ENCODE measurements around the gene SEL1L3. TPM values are rescaled to one million over a fixed set of nuclear protein-coding genes. Genes with fewer than 3 reads are reported as not detected.
"Not testable (repeated sequence)": the region's sequence is repeated elsewhere in the genome, so short reads cannot be mapped to it uniquely, and the experiment has no call there.

The SEL1L3 gene
- total and polyA plus RNA-seq, 4 donors = 3.3 to 13.1 (median 5.7) TPM

DNA sequence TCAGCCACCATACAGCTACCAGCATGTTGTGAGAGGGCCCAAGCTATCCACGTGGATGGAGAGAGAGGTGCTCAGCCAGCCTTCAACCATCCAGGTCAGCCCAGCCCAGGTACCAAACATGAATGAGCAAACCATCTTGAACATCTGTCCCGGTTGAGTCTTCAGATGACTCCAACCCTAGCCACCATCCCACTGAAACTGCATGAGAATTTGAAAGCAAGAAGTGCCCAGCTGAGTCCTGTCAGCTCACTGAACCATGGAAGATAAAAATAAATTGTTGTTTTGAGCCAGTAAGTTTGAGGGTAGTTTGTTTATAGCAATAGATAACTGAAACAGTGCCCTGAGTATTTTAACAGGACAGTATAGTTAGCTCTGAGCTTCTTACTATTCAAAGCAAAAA lies 7.3 kb upstream of the SEL1L3 start:
- TF ChIP-seq RXRA (IDR thresholded peaks at IDR 0.05) = no peak
- no peak for TF ChIP-seq GABPA (IDR thresholded peaks at IDR 0.05 in 1 of 2, conservative IDR thresholded peaks at IDR 0.05 in 1 of 2)
- TF ChIP-seq TAF1 (conservative IDR thresholded peaks at IDR 0.05) = no peak
- TF ChIP-seq, protein P1, sequence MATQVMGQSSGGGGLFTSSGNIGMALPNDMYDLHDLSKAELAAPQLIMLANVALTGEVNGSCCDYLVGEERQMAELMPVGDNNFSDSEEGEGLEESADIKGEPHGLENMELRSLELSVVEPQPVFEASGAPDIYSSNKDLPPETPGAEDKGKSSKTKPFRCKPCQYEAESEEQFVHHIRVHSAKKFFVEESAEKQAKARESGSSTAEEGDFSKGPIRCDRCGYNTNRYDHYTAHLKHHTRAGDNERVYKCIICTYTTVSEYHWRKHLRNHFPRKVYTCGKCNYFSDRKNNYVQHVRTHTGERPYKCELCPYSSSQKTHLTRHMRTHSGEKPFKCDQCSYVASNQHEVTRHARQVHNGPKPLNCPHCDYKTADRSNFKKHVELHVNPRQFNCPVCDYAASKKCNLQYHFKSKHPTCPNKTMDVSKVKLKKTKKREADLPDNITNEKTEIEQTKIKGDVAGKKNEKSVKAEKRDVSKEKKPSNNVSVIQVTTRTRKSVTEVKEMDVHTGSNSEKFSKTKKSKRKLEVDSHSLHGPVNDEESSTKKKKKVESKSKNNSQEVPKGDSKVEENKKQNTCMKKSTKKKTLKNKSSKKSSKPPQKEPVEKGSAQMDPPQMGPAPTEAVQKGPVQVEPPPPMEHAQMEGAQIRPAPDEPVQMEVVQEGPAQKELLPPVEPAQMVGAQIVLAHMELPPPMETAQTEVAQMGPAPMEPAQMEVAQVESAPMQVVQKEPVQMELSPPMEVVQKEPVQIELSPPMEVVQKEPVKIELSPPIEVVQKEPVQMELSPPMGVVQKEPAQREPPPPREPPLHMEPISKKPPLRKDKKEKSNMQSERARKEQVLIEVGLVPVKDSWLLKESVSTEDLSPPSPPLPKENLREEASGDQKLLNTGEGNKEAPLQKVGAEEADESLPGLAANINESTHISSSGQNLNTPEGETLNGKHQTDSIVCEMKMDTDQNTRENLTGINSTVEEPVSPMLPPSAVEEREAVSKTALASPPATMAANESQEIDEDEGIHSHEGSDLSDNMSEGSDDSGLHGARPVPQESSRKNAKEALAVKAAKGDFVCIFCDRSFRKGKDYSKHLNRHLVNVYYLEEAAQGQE (IDR thresholded peaks at IDR 0.05) = no peak
- TF ChIP-seq RAD21 (IDR thresholded peaks at IDR 0.05) = no peak
- Histone ChIP-seq H3K36me3 (ENCODE audit: control insufficient read depth in 4 of 4, insufficient read depth in 3 of 4, low read depth in 1 of 4, low read length in 3 of 4) (no peaks in the 10 kb centered on the region), H3K4me1 (ENCODE audit: control insufficient read depth in 4 of 4, insufficient read depth in 4 of 4, low read length in 3 of 4) (no peaks in the 10 kb centered on the region), H3K4me3 (ENCODE audit: low read depth in 1 of 3, low read length in 3 of 3) (no peak overlapping the region), H3K27me3 (ENCODE audit: control insufficient read depth in 4 of 4, insufficient read depth in 4 of 4, low read length in 3 of 4) (no peaks in the 10 kb centered on the region), H3K27ac (ENCODE audit: low read depth in 1 of 2, low read length in 2 of 2) (no peak overlapping the region), H3K9ac (ENCODE audit: low read depth in 1 of 2, low read length in 2 of 2) (no peak overlapping the region), H3K9me3 (ENCODE audit: control insufficient read depth in 4 of 4, low read length in 3 of 4) (no peaks in the 10 kb centered on the region)
- WGBS = 83% methylated on average over 2 of the region's 2 CpGs
- no peak for DNase-seq (ENCODE audit: low spot score)

DNA sequence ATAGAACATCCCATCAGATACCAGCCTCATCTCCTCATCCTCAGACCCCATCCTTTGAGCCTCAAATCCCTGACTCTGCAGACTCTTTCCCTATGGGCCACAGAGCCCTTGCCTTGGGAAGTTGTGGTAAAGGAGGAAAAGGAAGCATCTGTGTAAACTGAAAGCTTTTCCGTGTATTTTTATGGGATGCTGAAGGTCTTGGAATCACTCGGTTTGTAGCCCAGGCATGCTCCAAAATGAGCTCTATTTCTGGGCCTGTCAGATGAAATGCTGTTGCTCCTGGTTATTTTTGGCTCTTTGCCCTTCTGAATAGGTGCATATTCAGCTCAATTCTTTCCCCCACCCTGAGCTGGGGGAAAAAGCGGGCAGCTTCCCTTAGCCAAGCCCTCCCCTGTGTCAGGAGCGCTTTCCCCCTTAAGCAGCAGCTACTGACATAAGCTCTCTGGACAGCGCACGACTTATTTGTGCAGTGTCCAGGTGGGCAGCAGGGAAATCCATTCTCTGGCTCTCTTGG lies 5.0 kb upstream of the SEL1L3 start:
- H3K36me3 ChIP-seq (ENCODE audit: control insufficient read depth in 4 of 4, insufficient read depth in 3 of 4, low read depth in 1 of 4, low read length in 3 of 4) = no peaks in the 10 kb centered on the region
- H3K4me1 ChIP-seq (ENCODE audit: control insufficient read depth in 4 of 4, insufficient read depth in 4 of 4, low read length in 3 of 4) = peaks cover 0 to 6% (median 5%) of the 10 kb centered on the region in 4 donors
- 83% methylated on average over 6 of the region's 6 CpGs for WGBS
- H3K9me3 ChIP-seq (ENCODE audit: control insufficient read depth in 4 of 4, low read length in 3 of 4) = no peaks in the 10 kb centered on the region
- DNase-seq (ENCODE audit: low spot score) = no peak
- no peaks in the 10 kb centered on the region for H3K27me3 ChIP-seq (ENCODE audit: control insufficient read depth in 4 of 4, insufficient read depth in 4 of 4, low read length in 3 of 4)
- H3K27ac ChIP-seq (ENCODE audit: low read depth in 1 of 2, low read length in 2 of 2) = no peak overlapping the region
- H3K9ac ChIP-seq (ENCODE audit: low read depth in 1 of 2, low read length in 2 of 2) = no peak overlapping the region
- TF ChIP-seq FOXA2 (IDR thresholded peaks at IDR 0.05) (no peak), FOXA1 (IDR thresholded peaks at IDR 0.05) (no peak), TAF1 (conservative IDR thresholded peaks at IDR 0.05) (no peak), SP1 (IDR thresholded peaks at IDR 0.05) (no peak), RAD21 (IDR thresholded peaks at IDR 0.05) (no peak), YY1 (IDR thresholded peaks at IDR 0.05) (no peak), JUND (IDR thresholded peaks at IDR 0.05) (no peak), EGR1 (IDR thresholded peaks at IDR 0.05; ENCODE audit: low read depth in 2 of 2) (no peak), NR2F2 (IDR thresholded peaks at IDR 0.05) (no peak), GABPA (IDR thresholded peaks at IDR 0.05 in 1 of 2, conservative IDR thresholded peaks at IDR 0.05 in 1 of 2) (no peak), HNF4A (conservative IDR thresholded peaks at IDR 0.05) (no peak)
- TF ChIP-seq, protein P1 (IDR thresholded peaks at IDR 0.05) = no peak
- TF ChIP-seq, protein P2, sequence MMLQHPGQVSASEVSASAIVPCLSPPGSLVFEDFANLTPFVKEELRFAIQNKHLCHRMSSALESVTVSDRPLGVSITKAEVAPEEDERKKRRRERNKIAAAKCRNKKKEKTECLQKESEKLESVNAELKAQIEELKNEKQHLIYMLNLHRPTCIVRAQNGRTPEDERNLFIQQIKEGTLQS (IDR thresholded peaks at IDR 0.05) = no peak
- TF ChIP-seq, protein P3, sequence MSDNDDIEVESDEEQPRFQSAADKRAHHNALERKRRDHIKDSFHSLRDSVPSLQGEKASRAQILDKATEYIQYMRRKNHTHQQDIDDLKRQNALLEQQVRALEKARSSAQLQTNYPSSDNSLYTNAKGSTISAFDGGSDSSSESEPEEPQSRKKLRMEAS (IDR thresholded peaks at IDR 0.05) = no peak
- TF ChIP-seq, protein P4, sequence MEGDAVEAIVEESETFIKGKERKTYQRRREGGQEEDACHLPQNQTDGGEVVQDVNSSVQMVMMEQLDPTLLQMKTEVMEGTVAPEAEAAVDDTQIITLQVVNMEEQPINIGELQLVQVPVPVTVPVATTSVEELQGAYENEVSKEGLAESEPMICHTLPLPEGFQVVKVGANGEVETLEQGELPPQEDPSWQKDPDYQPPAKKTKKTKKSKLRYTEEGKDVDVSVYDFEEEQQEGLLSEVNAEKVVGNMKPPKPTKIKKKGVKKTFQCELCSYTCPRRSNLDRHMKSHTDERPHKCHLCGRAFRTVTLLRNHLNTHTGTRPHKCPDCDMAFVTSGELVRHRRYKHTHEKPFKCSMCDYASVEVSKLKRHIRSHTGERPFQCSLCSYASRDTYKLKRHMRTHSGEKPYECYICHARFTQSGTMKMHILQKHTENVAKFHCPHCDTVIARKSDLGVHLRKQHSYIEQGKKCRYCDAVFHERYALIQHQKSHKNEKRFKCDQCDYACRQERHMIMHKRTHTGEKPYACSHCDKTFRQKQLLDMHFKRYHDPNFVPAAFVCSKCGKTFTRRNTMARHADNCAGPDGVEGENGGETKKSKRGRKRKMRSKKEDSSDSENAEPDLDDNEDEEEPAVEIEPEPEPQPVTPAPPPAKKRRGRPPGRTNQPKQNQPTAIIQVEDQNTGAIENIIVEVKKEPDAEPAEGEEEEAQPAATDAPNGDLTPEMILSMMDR (IDR thresholded peaks at IDR 0.05; ENCODE audit: low read depth, low read length, missing input control) = no peak
- no peak overlapping the region for H3K4me3 ChIP-seq (ENCODE audit: low read depth in 1 of 3, low read length in 3 of 3)

DNA sequence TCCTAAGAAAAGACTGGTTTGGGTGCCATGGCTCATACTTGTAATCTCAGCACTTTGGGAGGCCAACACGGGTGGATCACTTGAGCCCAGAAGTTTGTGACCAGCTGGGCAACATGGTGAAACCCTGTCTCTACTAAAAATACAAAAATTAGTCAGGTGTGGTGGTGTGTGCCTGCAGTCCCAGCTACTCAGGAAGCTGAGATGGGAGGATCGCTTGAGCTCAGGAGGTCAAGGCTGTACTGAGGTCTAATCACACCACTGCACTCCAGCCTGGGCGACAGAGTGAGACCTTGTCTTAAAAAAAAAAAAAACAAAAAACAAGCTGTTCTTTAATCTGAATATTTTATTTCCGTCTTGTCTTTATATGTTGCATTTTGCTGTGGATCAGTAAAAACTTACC lies 3.6 kb upstream of the SEL1L3 start:
- not testable (repeated sequence) for H3K4me3 ChIP-seq (ENCODE audit: low read depth in 1 of 3, low read length in 3 of 3); H3K27me3 ChIP-seq (ENCODE audit: control insufficient read depth in 4 of 4, insufficient read depth in 4 of 4, low read length in 3 of 4); H3K36me3 ChIP-seq (ENCODE audit: control insufficient read depth in 4 of 4, insufficient read depth in 3 of 4, low read depth in 1 of 4, low read length in 3 of 4); H3K9ac ChIP-seq (ENCODE audit: low read depth in 1 of 2, low read length in 2 of 2); H3K9me3 ChIP-seq (ENCODE audit: control insufficient read depth in 4 of 4, low read length in 3 of 4); H3K27ac ChIP-seq (ENCODE audit: low read depth in 1 of 2, low read length in 2 of 2); H3K4me1 ChIP-seq (ENCODE audit: control insufficient read depth in 4 of 4, insufficient read depth in 4 of 4, low read length in 3 of 4); DNase-seq (ENCODE audit: low spot score)
- 88% methylated on average over 4 of the region's 4 CpGs for WGBS
